DOHH2 (cell line): ENCODE data around the gene MED27.

Experiments used
- H3F3A ChIP-seq: fragments of 200-600 bp; sonication (generic), shearing (Covaris generic); 2 replicates; pipeline ENCODE4 v1.6.0; 2016; ENCODE audit warnings: antibody characterized with exemption, mild to moderate bottlenecking; ENCODE audit not compliant: control insufficient read depth, insufficient read depth
- H3K27ac ChIP-seq: fragments of 200-600 bp; sonication (generic); 2 replicates; pipeline ENCODE4 v1.5.1; 2014; ENCODE audit warnings: low read depth, mild to moderate bottlenecking, low read length, moderate library complexity
- H3K27me3 ChIP-seq: fragments of 200-600 bp; sonication (generic); 2 replicates; pipeline ENCODE4 v1.6.1; 2014; ENCODE audit warnings: mild to moderate bottlenecking, low read length, mixed read lengths; ENCODE audit not compliant: control insufficient read depth
- H3K36me3 ChIP-seq: fragments of 200-600 bp; sonication (generic); 2 replicates; pipeline ENCODE4 v1.6.1; 2014; ENCODE audit warnings: mild to moderate bottlenecking, low read length, moderate library complexity, mixed read lengths; ENCODE audit not compliant: control insufficient read depth
- H3K4me1 ChIP-seq: fragments of 200-600 bp; sonication (generic); 2 replicates; pipeline ENCODE4 v1.6.1; 2014; ENCODE audit warnings: mild to moderate bottlenecking, low read length, mixed read lengths; ENCODE audit not compliant: control insufficient read depth
- H3K4me2 ChIP-seq: fragments of 200-600 bp; sonication (generic); 2 replicates; pipeline ENCODE4 v1.6.0; 2014; ENCODE audit warnings: mild to moderate bottlenecking, low read length, moderate library complexity
- H3K4me3 ChIP-seq: fragments of 200-600 bp; sonication (generic); 2 replicates; pipeline ENCODE4 v1.5.1; 2014; ENCODE audit warnings: mild to moderate bottlenecking, low read length, mixed read lengths
- H3K79me2 ChIP-seq: fragments of 200-600 bp; sonication (generic); 2 replicates; pipeline ENCODE4 v1.6.1; 2014; ENCODE audit warnings: mild to moderate bottlenecking, low read length, mixed read lengths; ENCODE audit not compliant: control insufficient read depth
- H3K9me2 ChIP-seq: fragments of 200-600 bp; sonication (generic); replicated peaks from 2 replicates; pipeline ENCODE4 v1.6.1; 2014; ENCODE audit warnings: mild to moderate bottlenecking, low read length, mixed read lengths; ENCODE audit not compliant: control insufficient read depth
- H3K9me3 ChIP-seq: fragments of 200-600 bp; sonication (generic); 2 replicates; pipeline ENCODE4 v1.6.1; 2014; ENCODE audit warnings: antibody characterized with exemption, low read length, mixed read lengths; ENCODE audit not compliant: control insufficient read depth, insufficient read depth
- H4K20me1 ChIP-seq: fragments of 200-600 bp; sonication (generic); 2 replicates; pipeline ENCODE4 v1.6.0; 2014; ENCODE audit warnings: low read depth, mild to moderate bottlenecking, antibody characterized with exemption, low read length, moderate library complexity; ENCODE audit not compliant: control insufficient read depth, insufficient read depth
- CTCF ChIP-seq: fragments of 200-600 bp; sonication (generic); IDR thresholded peaks from one replicate; pipeline ENCODE4 v1.5.1; 2014; ENCODE audit warnings: antibody characterized with exemption, mild to moderate bottlenecking, low read depth, low read length; ENCODE audit not compliant: poor library complexity, severe bottlenecking
- EZH2phosphoT487 ChIP-seq: fragments of 200-600 bp; sonication (generic); IDR thresholded peaks from 2 replicates; pipeline ENCODE4 v1.6.1; 2017; ENCODE audit warnings: borderline replicate concordance, mild to moderate bottlenecking, antibody characterized with exemption, low read length, moderate library complexity, mixed read lengths

Gene MED27

GRCh38 chr9:132079391-132080091 lies at the start of gene MED27:
Gene MED27 (minus strand): TSS chr9:132079867. CDS start chr9:132079844, 23 bp downstream.
- Histone ChIP-seq H3K9me3 (no peaks in the 10 kb centered on the region), H3K4me3 (peak within 1 kb of the TSS; percentile 95), H3K27me3 (no peaks in the 10 kb centered on the region), H3K4me1 (peaks cover 18% of the 10 kb centered on the region), H3F3A (no peaks in the 10 kb centered on the region), H3K36me3 (peaks cover 26% of the 10 kb centered on the region), H4K20me1 (no peaks in the 10 kb centered on the region), H3K9me2 (no peaks in the 10 kb centered on the region), H3K27ac (no peak within 1 kb of the TSS), H3K79me2 (peaks cover 48% of the 10 kb centered on the region), H3K4me2 (peak within 1 kb of the TSS; percentile 86)
- TF ChIP-seq EZH2phosphoT487, result no peak
- TF ChIP-seq CTCF, result no peak

- no peaks in the 10 kb centered on the region for H4K20me1 ChIP-seq
- peaks cover 43% of the 10 kb centered on the region for H3K27me3 ChIP-seq
These were observed 48.3 kb upstream of the MED27 start for GRCh38 chr9:132127888-132128534.

GRCh38 chr9:132126680-132127236 lies 47.1 kb upstream of the MED27 start:
- H3K27ac ChIP-seq, result no peak overlapping the region
- H3K4me3 ChIP-seq, result no peak overlapping the region
- no peaks in the 10 kb centered on the region for H3F3A ChIP-seq
- H3K79me2 ChIP-seq, result no peaks in the 10 kb centered on the region
- H3K9me2 ChIP-seq, result no peaks in the 10 kb centered on the region
- H3K4me2 ChIP-seq, result no peak overlapping the region
- TF ChIP-seq EZH2phosphoT487 (no peak), CTCF (no peak)
- H3K4me1 ChIP-seq, result no peaks in the 10 kb centered on the region
- H3K36me3 ChIP-seq, result no peaks in the 10 kb centered on the region
- H3K27me3 ChIP-seq, result peaks cover 53% of the 10 kb centered on the region
- no peaks in the 10 kb centered on the region for H3K9me3 ChIP-seq
- H4K20me1 ChIP-seq, result no peaks in the 10 kb centered on the region

More at GRCh38 chr9:132127888-132128534, 48.3 kb upstream of the MED27 start:
- Histone ChIP-seq H3K79me2 (no peaks in the 10 kb centered on the region), H3K9me2 (no peaks in the 10 kb centered on the region), H3K36me3 (no peaks in the 10 kb centered on the region), H3K4me2 (no peak overlapping the region), H3K9me3 (no peaks in the 10 kb centered on the region), H3K4me1 (no peaks in the 10 kb centered on the region), H3K27ac (no peak overlapping the region), H3K4me3 (no peak overlapping the region), H3F3A (no peaks in the 10 kb centered on the region)
- TF ChIP-seq CTCF (no peak), EZH2phosphoT487 (no peak)
